MM.1S (cell line): ENCODE data around the gene PAAF1.

ENCODE experiments used
- DNase-seq: peaks from one replicate; pipeline ENCODE4 v3.0.0-alpha.2; 2015
- H2AFZ ChIP-seq: fragments of 300-600 bp; sonication (generic); 2 replicates; pipeline ENCODE4 v1.6.0; 2016; ENCODE audit warnings: antibody characterized with exemption, low read length
- H3F3A ChIP-seq: fragments of 300-600 bp; sonication (generic); 2 replicates; pipeline ENCODE4 v1.6.1; 2016; ENCODE audit warnings: mild to moderate bottlenecking, antibody characterized with exemption, low read length, moderate library complexity, mixed read lengths; ENCODE audit not compliant: insufficient read depth
- H3K27ac ChIP-seq: fragments of 300-600 bp; sonication (generic); 2 replicates; pipeline ENCODE4 v1.5.1; 2016; ENCODE audit warnings: mild to moderate bottlenecking, low read length
- H3K27me3 ChIP-seq: fragments of 300-600 bp; sonication (generic); replicated peaks from 2 replicates; pipeline ENCODE4 v1.6.0; 2016; ENCODE audit warnings: low read length; ENCODE audit not compliant: insufficient read depth
- H3K36me3 ChIP-seq: fragments of 300-600 bp; sonication (generic); replicated peaks from 2 replicates; pipeline ENCODE4 v1.6.1; 2016; ENCODE audit warnings: mild to moderate bottlenecking, low read length, mixed read lengths; ENCODE audit not compliant: insufficient read depth
- H3K4me1 ChIP-seq: fragments of 300-600 bp; sonication (generic); 2 replicates; pipeline ENCODE4 v1.6.1; 2016; ENCODE audit warnings: low read length, mixed read lengths
- H3K4me2 ChIP-seq: fragments of 300-600 bp; sonication (generic); 2 replicates; pipeline ENCODE4 v1.6.0; 2016; ENCODE audit warnings: low read depth, low read length
- H3K4me3 ChIP-seq: fragments of 300-600 bp; sonication (generic); 2 replicates; pipeline ENCODE4 v1.5.1; 2016; ENCODE audit warnings: low read length, mixed read lengths
- H3K79me2 ChIP-seq: fragments of 300-600 bp; sonication (generic); 2 replicates; pipeline ENCODE4 v1.6.1; 2016; ENCODE audit warnings: mixed run types, low read length, mixed read lengths
- H3K9ac ChIP-seq: fragments of 300-600 bp; sonication (generic); 2 replicates; pipeline ENCODE4 v1.6.1; 2016; ENCODE audit warnings: low read length, mixed read lengths
- H3K9me2 ChIP-seq: fragments of 300-600 bp; sonication (generic); replicated peaks from 2 replicates; pipeline ENCODE4 v1.6.1; 2016; ENCODE audit warnings: mild to moderate bottlenecking, low read length, mixed read lengths; ENCODE audit not compliant: insufficient read depth
- H3K9me3 ChIP-seq: fragments of 300-600 bp; sonication (generic); replicated peaks from 2 replicates; pipeline ENCODE4 v1.6.1; 2016; ENCODE audit warnings: mild to moderate bottlenecking, low read length, mixed read lengths; ENCODE audit not compliant: insufficient read depth
- H4K20me1 ChIP-seq: fragments of 300-600 bp; sonication (generic); 2 replicates; pipeline ENCODE4 v1.6.1; 2016; ENCODE audit warnings: mild to moderate bottlenecking, low read length, moderate library complexity, mixed read lengths; ENCODE audit not compliant: insufficient read depth
- EZH2 ChIP-seq: fragments of 300-600 bp; sonication (generic); optimal IDR thresholded peaks from 2 replicates; pipeline ENCODE3; 2017; ENCODE audit warnings: low read depth, mild to moderate bottlenecking, antibody characterized with exemption, low read length, mixed read lengths
- EZH2phosphoT487 ChIP-seq: fragments of 300-600 bp; sonication (generic); IDR thresholded peaks from 2 replicates; pipeline ENCODE4 v1.6.1; 2018; ENCODE audit warnings: antibody characterized with exemption, low read length
- TF ChIP-seq, protein P1 (sequence below): fragments of 300-600 bp; sonication (generic); IDR thresholded peaks from 2 replicates; pipeline ENCODE4 v1.5.1; 2016; ENCODE audit warnings: antibody characterized with exemption, low read length, mixed read lengths

Gene PAAF1

DNA sequence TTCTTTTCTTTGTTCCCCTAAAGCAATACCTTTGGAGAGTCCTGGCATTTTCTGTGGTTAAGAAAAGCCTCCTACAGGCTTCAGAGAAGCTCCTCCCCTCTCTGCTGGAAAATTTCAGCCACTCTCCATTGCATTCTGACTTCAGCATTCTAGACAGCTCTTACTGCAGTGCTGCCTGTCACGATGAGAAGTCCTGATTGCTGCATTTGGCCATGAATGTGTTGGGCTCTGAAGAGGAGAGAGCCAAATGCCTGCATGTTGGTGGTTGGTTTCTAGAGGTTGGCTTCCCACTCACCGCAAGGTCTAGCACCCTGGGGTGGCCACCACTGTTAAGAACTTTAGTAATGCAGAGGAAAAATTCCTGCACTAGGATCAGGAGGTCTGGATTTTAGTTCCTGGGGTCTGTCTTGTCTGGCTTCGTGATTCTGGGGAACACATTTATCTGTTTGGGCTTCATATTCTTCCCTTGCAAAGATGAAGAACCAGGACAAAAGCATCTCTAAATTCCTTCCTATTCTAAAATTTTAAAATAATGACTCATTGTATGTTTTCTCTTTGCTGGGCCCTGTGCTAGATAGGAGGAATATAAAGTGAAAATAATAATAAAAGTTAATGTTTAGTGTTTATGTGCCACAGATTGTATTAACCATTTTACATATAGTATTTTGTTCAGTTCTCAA lies 38.2 kb upstream of the PAAF1 start:
- Histone ChIP-seq H3K27me3 (no peaks in the 10 kb centered on the region), H2AFZ (no peak overlapping the region)
- TF ChIP-seq EZH2phosphoT487 (no peak), EZH2 (no peak)
- TF ChIP-seq, protein P1, sequence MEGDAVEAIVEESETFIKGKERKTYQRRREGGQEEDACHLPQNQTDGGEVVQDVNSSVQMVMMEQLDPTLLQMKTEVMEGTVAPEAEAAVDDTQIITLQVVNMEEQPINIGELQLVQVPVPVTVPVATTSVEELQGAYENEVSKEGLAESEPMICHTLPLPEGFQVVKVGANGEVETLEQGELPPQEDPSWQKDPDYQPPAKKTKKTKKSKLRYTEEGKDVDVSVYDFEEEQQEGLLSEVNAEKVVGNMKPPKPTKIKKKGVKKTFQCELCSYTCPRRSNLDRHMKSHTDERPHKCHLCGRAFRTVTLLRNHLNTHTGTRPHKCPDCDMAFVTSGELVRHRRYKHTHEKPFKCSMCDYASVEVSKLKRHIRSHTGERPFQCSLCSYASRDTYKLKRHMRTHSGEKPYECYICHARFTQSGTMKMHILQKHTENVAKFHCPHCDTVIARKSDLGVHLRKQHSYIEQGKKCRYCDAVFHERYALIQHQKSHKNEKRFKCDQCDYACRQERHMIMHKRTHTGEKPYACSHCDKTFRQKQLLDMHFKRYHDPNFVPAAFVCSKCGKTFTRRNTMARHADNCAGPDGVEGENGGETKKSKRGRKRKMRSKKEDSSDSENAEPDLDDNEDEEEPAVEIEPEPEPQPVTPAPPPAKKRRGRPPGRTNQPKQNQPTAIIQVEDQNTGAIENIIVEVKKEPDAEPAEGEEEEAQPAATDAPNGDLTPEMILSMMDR, result no peak

GRCh38 chr11:73839123-73839457 lies 37.7 kb upstream of the PAAF1 start:
- TF ChIP-seq, protein P1, result no peak
- TF ChIP-seq EZH2 (no peak), EZH2phosphoT487 (no peak)
- Histone ChIP-seq H3K79me2 (no peaks in the 10 kb centered on the region), H3K4me3 (no peak overlapping the region), H4K20me1 (no peaks in the 10 kb centered on the region), H3K27ac (no peak overlapping the region), H3K4me1 (no peaks in the 10 kb centered on the region), H3K9me3 (peaks cover 4% of the 10 kb centered on the region; the same call in 1 of the 2 replicates), H3F3A (no peaks in the 10 kb centered on the region), H3K4me2 (no peak overlapping the region), H3K36me3 (no peaks in the 10 kb centered on the region), H2AFZ (no peak overlapping the region), H3K9ac (no peak overlapping the region), H3K27me3 (no peaks in the 10 kb centered on the region), H3K9me2 (no peaks in the 10 kb centered on the region)
- no peak for DNase-seq

More for the DNA sequence above, 38.2 kb upstream of the PAAF1 start:
- no peaks in the 10 kb centered on the region for H3K9me2 ChIP-seq
- H3K4me2 ChIP-seq, result no peak overlapping the region
- H3K36me3 ChIP-seq, result no peaks in the 10 kb centered on the region
- H3K9me3 ChIP-seq, result peaks cover 4% of the 10 kb centered on the region; the same call in 1 of the 2 replicates
- no peaks in the 10 kb centered on the region for H3F3A ChIP-seq
- no peaks in the 10 kb centered on the region for H3K4me1 ChIP-seq
- H3K9ac ChIP-seq, result no peak overlapping the region
- no peak for DNase-seq
- H3K27ac ChIP-seq, result no peak overlapping the region
- no peaks in the 10 kb centered on the region for H3K79me2 ChIP-seq
- H4K20me1 ChIP-seq, result no peaks in the 10 kb centered on the region
- H3K4me3 ChIP-seq, result no peak overlapping the region

GRCh38 chr11:73851046-73851764 lies 25.6 kb upstream of the PAAF1 start:
- no peak overlapping the region for H3K9ac ChIP-seq
- H3K4me1 ChIP-seq, result no peaks in the 10 kb centered on the region
- H2AFZ ChIP-seq, result no peak overlapping the region
- no peak for DNase-seq
- no peak for TF ChIP-seq EZH2
- TF ChIP-seq, protein P1, result no peak
- no peak for TF ChIP-seq EZH2phosphoT487
- H4K20me1 ChIP-seq, result no peaks in the 10 kb centered on the region
- no peak overlapping the region for H3K4me3 ChIP-seq
- no peaks in the 10 kb centered on the region for H3F3A ChIP-seq
- no peaks in the 10 kb centered on the region for H3K9me2 ChIP-seq
- no peaks in the 10 kb centered on the region for H3K36me3 ChIP-seq
- H3K9me3 ChIP-seq, result no peaks in the 10 kb centered on the region
- H3K79me2 ChIP-seq, result no peaks in the 10 kb centered on the region
- no peak overlapping the region for H3K27ac ChIP-seq
- H3K27me3 ChIP-seq, result no peaks in the 10 kb centered on the region
- H3K4me2 ChIP-seq, result no peak overlapping the region
